Sigmoid colon (tissue), 7 donors: ENCODE measurements around the gene CBFA2T3. TPM values are rescaled to one million over a fixed set of nuclear protein-coding genes. Genes with fewer than 3 reads are reported as not detected.

Source experiments
- DNase-seq: peaks from one replicate; pipeline ENCODE4 v3.0.0-alpha.2; 2019
- H3K27ac ChIP-seq, 4 donors: fragments of 200-600 bp; sonication (generic); one replicate each; pipeline ENCODE4 v1.5.1; 2016 to 2019; ENCODE audit warnings: mild to moderate bottlenecking in 1 of 4
- H3K27me3 ChIP-seq, 3 donors: fragments of 200-600 bp; sonication (generic); one replicate each; pipeline ENCODE4 v1.5.1; 2019; ENCODE audit warnings: mild to moderate bottlenecking in 1 of 3
- H3K36me3 ChIP-seq, 4 donors: fragments of 200-600 bp; sonication (generic); one replicate each; pipeline ENCODE4 v1.5.1; 2016 to 2019
- H3K4me1 ChIP-seq, 4 donors: fragments of 200-600 bp; sonication (generic); one replicate each; pipeline ENCODE4 v1.5.1; 2017 to 2019
- H3K4me3 ChIP-seq, 4 donors: fragments of 200-600 bp; sonication (generic); one replicate each; pipeline ENCODE4 v1.5.1; 2017 to 2019; ENCODE audit warnings: mild to moderate bottlenecking in 2 of 4, moderate library complexity in 1 of 4
- H3K9me3 ChIP-seq, 4 donors: fragments of 200-600 bp in 3 of 4; sonication (generic) in 3 of 4; one replicate each; pipeline versions ENCODE4 v1.5.1 to v1.6.1; 2013 to 2019
- CTCF ChIP-seq, 4 experiments: fragments of 450-650 bp in 3 of 4; fragments of 200-600 bp in 1 of 4; IDR thresholded peaks; one replicate each; pipeline ENCODE4 v1.5.1; 2016 to 2019; ENCODE audit warnings: antibody characterized with exemption in 4 of 4, mild to moderate bottlenecking in 3 of 4, moderate library complexity in 2 of 4
- EP300 ChIP-seq, 4 donors: sonication (generic); formaldehyde crosslinking; IDR thresholded peaks; one replicate each; pipeline ENCODE4 v1.6.1; 2017; ENCODE audit warnings: antibody characterized with exemption in 4 of 4
- POLR2A ChIP-seq, 2 donors: fragments of 450-650 bp; IDR thresholded peaks; one replicate each; pipeline ENCODE4 v1.6.1; 2016; ENCODE audit warnings: antibody characterized with exemption in 2 of 2, mild to moderate bottlenecking in 2 of 2, moderate library complexity in 2 of 2
- POLR2AphosphoS5 ChIP-seq, 4 donors: sonication (generic); formaldehyde crosslinking; IDR thresholded peaks; one replicate each; pipeline ENCODE4 v1.6.1; 2017; ENCODE audit warnings: antibody characterized with exemption in 4 of 4
- WGBS, 2 donors: extraction: QIAGEN DNeasy Blood & Tissue Kit; methylation state at CpG; one replicate each; pipeline ENCODE4 v1.1.7; 2013; 5-methylcytosine and 5-hydroxymethylcytosine counted together
- intact Hi-C: fragments of 100-400 bp; cut with DNase I; formaldehyde crosslinking; loops from one replicate; pipeline ENCODE4 v1.15.1; 2023
- polyA plus RNA-seq, 3 donors: library from polyadenylated mRNA; stranded (reverse); fragments of 200-250 nt; gene quantifications; one replicate each; pipeline ENCODE4 v1.2.3, GENCODE V29; 2013
- total RNA-seq, 4 donors: library from RNA; depleted of rRNA; stranded (reverse); fragments of >200 nt; gene quantifications; one replicate each; pipeline ENCODE4 v1.1.0, GENCODE V29; 2016
- donor health status: healthy with polysubstance abuse.
- donor health status: Bipolar disorder and iron deficiency.
- donor health status: healthy.

The CBFA2T3 gene
- total and polyA plus RNA-seq, 7 donors, result 0.95 to 26.8 (median 4.3) TPM

GRCh38 chr16:88972349-88972748, 4.7 kb downstream of the CBFA2T3 start:
- H3K27me3 ChIP-seq, result peaks cover 8 to 94% (median 45%) of the 10 kb centered on the region in 3 donors
- 38 to 63% methylated on average over 6 of the region's 6 CpGs for WGBS, 2 donors

GRCh38 chr16:88971371-88972097, 5.5 kb downstream of the CBFA2T3 start:
- no peak for DNase-seq
- intact Hi-C loops, result no loop called here
- H3K27me3 ChIP-seq, result peaks cover 5 to 94% (median 38%) of the 10 kb centered on the region in 3 donors
- WGBS, 2 donors, result 54 to 68% methylated on average over 29 of the region's 29 CpGs
- H3K4me1 ChIP-seq, result no peaks in the 10 kb centered on the region
- no peak overlapping the region for H3K4me3 ChIP-seq
- no peak overlapping the region for H3K27ac ChIP-seq
- H3K9me3 ChIP-seq, result no peaks in the 10 kb centered on the region
- no peak for TF ChIP-seq POLR2AphosphoS5 (IDR thresholded peaks at IDR 0.05)
- no peaks in the 10 kb centered on the region for H3K36me3 ChIP-seq

More at GRCh38 chr16:88972349-88972748, 4.7 kb downstream of the CBFA2T3 start:
- Histone ChIP-seq H3K4me1 (no peaks in the 10 kb centered on the region), H3K4me3 (no peak overlapping the region), H3K9me3 (no peaks in the 10 kb centered on the region), H3K27ac (no peak overlapping the region), H3K36me3 (no peaks in the 10 kb centered on the region)
- no peak for DNase-seq
- TF ChIP-seq POLR2A (IDR thresholded peaks at IDR 0.05), result no peak
- no peak for TF ChIP-seq POLR2AphosphoS5 (IDR thresholded peaks at IDR 0.05)
- no peak for TF ChIP-seq EP300 (IDR thresholded peaks at IDR 0.05)
- no peak for TF ChIP-seq CTCF (IDR thresholded peaks at IDR 0.05)
- intact Hi-C loops, result no loop called here

- TF ChIP-seq EP300 (IDR thresholded peaks at IDR 0.05), result no peak
- TF ChIP-seq POLR2A (IDR thresholded peaks at IDR 0.05), result no peak
- TF ChIP-seq POLR2AphosphoS5 (IDR thresholded peaks at IDR 0.05), result no peak
- no peak for TF ChIP-seq CTCF (IDR thresholded peaks at IDR 0.05)
- Histone ChIP-seq H3K4me1 (no peaks in the 10 kb centered on the region), H3K27me3 (peaks cover 5 to 92% (median 30%) of the 10 kb centered on the region in 3 donors), H3K36me3 (no peaks in the 10 kb centered on the region), H3K4me3 (no peak overlapping the region), H3K27ac (no peak overlapping the region), H3K9me3 (no peaks in the 10 kb centered on the region)
- intact Hi-C loops, result no loop called here
- 74 to 75% methylated on average over 31 of the region's 31 CpGs for WGBS, 2 donors
- DNase-seq, result no peak
Observed at GRCh38 chr16:88970539-88971065, 6.4 kb downstream of the CBFA2T3 start.

- Histone ChIP-seq H3K36me3 (no peaks in the 10 kb centered on the region), H3K9me3 (no peaks in the 10 kb centered on the region), H3K27me3 (peaks cover 5 to 89% (median 26%) of the 10 kb centered on the region in 3 donors), H3K4me1 (no peaks in the 10 kb centered on the region), H3K4me3 (no peak overlapping the region), H3K27ac (no peak overlapping the region)
- intact Hi-C loops, result no loop called here
- 81% methylated on average over 20 of the region's 20 CpGs for WGBS, 2 donors
- DNase-seq, result no peak
- TF ChIP-seq POLR2A (IDR thresholded peaks at IDR 0.05) (no peak), CTCF (IDR thresholded peaks at IDR 0.05) (no peak), EP300 (IDR thresholded peaks at IDR 0.05) (no peak), POLR2AphosphoS5 (IDR thresholded peaks at IDR 0.05) (no peak)
Observed at GRCh38 chr16:88970050-88970449, 7.0 kb downstream of the CBFA2T3 start.

- Histone ChIP-seq H3K4me1 (no peaks in the 10 kb centered on the region), H3K36me3 (no peaks in the 10 kb centered on the region), H3K4me3 (no peak overlapping the region), H3K27ac (no peak overlapping the region), H3K9me3 (no peaks in the 10 kb centered on the region), H3K27me3 (peaks cover 5 to 84% (median 26%) of the 10 kb centered on the region in 3 donors)
- no peak for TF ChIP-seq CTCF (IDR thresholded peaks at IDR 0.05)
- no peak for TF ChIP-seq EP300 (IDR thresholded peaks at IDR 0.05)
- no peak for TF ChIP-seq POLR2A (IDR thresholded peaks at IDR 0.05)
- no peak for TF ChIP-seq POLR2AphosphoS5 (IDR thresholded peaks at IDR 0.05)
- DNase-seq, result no peak
- WGBS, 2 donors, result 50 to 60% methylated on average over 22 of the region's 22 CpGs
- intact Hi-C loops, result no loop called here
Observed at GRCh38 chr16:88969361-88969831, 7.6 kb downstream of the CBFA2T3 start.
